Measurements from ENCODE around the gene PLCG2.

DNA sequence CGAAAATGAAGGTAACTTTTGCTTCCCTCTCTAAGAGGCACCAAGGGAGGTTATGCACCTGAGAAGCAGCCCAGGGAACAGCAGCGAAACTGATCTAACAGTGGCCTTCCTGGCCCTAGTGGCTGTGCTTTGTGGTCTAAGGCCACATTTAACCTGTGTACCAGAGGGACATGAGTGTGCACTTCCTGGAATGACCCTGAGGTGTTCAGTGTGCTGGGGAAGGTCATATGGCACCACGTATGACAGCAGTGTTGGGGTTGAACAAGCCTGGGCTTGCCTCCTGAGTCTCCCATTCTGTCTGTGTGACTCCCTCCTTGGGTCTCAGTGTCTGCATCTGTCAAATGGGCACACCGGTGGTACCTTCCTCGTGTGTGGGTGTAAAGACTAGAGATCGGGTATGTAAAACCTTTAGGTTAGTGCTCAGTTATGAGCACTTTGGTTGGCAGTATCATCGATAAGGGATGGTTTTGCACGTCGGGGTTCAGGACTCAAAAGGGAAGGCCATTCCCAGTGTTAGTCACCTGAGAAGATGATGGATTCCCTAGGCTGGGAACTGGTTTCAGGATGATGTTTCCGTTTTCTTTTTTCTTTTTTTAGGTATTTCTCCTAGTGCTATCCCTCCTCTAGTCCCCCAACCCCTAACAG lies 31.9 kb downstream of the PLCG2 start:
- TF ChIP-seq, protein P1, sequence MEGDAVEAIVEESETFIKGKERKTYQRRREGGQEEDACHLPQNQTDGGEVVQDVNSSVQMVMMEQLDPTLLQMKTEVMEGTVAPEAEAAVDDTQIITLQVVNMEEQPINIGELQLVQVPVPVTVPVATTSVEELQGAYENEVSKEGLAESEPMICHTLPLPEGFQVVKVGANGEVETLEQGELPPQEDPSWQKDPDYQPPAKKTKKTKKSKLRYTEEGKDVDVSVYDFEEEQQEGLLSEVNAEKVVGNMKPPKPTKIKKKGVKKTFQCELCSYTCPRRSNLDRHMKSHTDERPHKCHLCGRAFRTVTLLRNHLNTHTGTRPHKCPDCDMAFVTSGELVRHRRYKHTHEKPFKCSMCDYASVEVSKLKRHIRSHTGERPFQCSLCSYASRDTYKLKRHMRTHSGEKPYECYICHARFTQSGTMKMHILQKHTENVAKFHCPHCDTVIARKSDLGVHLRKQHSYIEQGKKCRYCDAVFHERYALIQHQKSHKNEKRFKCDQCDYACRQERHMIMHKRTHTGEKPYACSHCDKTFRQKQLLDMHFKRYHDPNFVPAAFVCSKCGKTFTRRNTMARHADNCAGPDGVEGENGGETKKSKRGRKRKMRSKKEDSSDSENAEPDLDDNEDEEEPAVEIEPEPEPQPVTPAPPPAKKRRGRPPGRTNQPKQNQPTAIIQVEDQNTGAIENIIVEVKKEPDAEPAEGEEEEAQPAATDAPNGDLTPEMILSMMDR (IDR thresholded peaks at IDR 0.05): no peak
- no peak for TF ChIP-seq EP300 (IDR thresholded peaks at IDR 0.05)
- no peak for TF ChIP-seq POLR2A (IDR thresholded peaks at IDR 0.05)

All from ovary (tissue), 3 donors.